Measurements from ENCODE around the gene ZNF420. TPM values are rescaled to one million over a fixed set of nuclear protein-coding genes. Genes with fewer than 3 reads are reported as not detected.

Gene ZNF420
- total RNA-seq, 2 experiments from 2014 or later: 10.4 to 12.2 TPM

Other genes with a start within 250 kb of the ZNF420 start
- gene ZNF790, start 240.0 kb upstream of the ZNF420 start, total RNA-seq: 1 to 10 TPM; 6.5 to 7.8 TPM
- gene ZNF345, start 227.6 kb upstream of the ZNF420 start, total RNA-seq: 1 to 10 TPM; 4.1 to 6.2 TPM
- 1 to 10 TPM; 4.9 to 5.5 TPM for gene ZNF829, start 162.1 kb upstream of the ZNF420 start, total RNA-seq
- 1 to 10 TPM; 6.7 to 8.6 TPM for gene ZNF568, start 162.1 kb upstream of the ZNF420 start, total RNA-seq
- 1 to 10 TPM; 6.8 to 9.8 TPM for gene ZNF585A, start 94.3 kb downstream of the ZNF420 start, total RNA-seq
- gene ZNF585B, start 132.1 kb downstream of the ZNF420 start, total RNA-seq: 10 to 100 TPM in 1 of 2 experiments, 1 to 10 TPM in 1; 8.4 to 14.8 TPM
- 10 to 100 TPM in 1 of 2 experiments, 1 to 10 TPM in 1; 9.3 to 10.8 TPM for gene ZNF383, start 139.8 kb downstream of the ZNF420 start, total RNA-seq